Superior temporal gyrus (tissue), 1 donor: Measurements from ENCODE around the gene KRT36.

Experiments
- DNase-seq: peaks from one replicate; pipeline ENCODE4 v3.0.0-alpha.2; 2016; ENCODE audit errors: extremely low spot score

The KRT36 gene

DNA sequence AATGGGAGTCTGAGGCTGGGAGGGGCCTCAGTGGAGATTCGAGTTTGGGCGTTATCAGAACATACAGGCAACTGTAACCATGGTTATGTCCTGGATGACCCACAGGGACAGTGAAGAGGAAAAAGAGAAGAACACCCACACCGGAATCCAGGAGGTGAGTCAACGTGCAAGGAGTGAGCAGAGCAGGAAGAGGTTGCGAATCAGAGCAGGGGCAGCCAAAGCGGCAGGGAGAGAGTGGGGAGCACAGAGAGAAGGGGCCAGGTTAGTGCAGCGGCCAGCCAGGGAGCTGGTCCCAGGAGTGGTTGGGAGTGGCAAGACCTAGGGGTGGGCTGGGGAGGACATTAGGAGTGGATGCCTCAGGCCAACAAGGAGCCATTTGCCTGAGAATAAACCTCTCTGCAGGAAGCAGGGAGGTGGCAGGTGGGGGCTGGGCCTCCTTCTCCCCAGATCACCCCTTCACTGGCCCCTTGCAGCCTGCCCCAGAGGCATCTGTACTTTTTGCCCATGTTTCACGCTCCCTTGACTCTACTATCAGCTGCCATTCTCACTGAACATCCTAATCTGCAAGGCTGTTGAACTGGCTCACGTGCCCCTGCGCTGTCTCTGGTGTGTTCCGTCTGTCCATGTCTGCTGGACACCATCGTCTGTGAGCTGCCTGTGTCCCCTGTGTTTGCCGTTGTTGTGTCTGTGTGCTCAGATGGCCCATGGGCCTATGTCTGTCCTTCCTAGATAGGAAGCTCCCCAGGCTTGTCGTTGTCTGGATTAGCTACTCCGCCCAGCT, 10.6 kb upstream of the KRT36 start:
- DNase-seq = no peak

GRCh38 chr17:41499714-41500113, 10.0 kb upstream of the KRT36 start:
- no peak for DNase-seq

GRCh38 chr17:41498276-41498675, 8.6 kb upstream of the KRT36 start:
- no peak for DNase-seq

- DNase-seq = no peak
These were observed 7.2 kb upstream of the KRT36 start for GRCh38 chr17:41496803-41497484.

GRCh38 chr17:41494524-41494923, 4.8 kb upstream of the KRT36 start:
- no peak for DNase-seq

- no peak for DNase-seq
These were observed 3.1 kb upstream of the KRT36 start for GRCh38 chr17:41492771-41493170.

- no peak for DNase-seq
These were observed 2.6 kb upstream of the KRT36 start for GRCh38 chr17:41492351-41492750.

GRCh38 chr17:41491476-41491875, 1.8 kb upstream of the KRT36 start:
- DNase-seq = no peak

DNA sequence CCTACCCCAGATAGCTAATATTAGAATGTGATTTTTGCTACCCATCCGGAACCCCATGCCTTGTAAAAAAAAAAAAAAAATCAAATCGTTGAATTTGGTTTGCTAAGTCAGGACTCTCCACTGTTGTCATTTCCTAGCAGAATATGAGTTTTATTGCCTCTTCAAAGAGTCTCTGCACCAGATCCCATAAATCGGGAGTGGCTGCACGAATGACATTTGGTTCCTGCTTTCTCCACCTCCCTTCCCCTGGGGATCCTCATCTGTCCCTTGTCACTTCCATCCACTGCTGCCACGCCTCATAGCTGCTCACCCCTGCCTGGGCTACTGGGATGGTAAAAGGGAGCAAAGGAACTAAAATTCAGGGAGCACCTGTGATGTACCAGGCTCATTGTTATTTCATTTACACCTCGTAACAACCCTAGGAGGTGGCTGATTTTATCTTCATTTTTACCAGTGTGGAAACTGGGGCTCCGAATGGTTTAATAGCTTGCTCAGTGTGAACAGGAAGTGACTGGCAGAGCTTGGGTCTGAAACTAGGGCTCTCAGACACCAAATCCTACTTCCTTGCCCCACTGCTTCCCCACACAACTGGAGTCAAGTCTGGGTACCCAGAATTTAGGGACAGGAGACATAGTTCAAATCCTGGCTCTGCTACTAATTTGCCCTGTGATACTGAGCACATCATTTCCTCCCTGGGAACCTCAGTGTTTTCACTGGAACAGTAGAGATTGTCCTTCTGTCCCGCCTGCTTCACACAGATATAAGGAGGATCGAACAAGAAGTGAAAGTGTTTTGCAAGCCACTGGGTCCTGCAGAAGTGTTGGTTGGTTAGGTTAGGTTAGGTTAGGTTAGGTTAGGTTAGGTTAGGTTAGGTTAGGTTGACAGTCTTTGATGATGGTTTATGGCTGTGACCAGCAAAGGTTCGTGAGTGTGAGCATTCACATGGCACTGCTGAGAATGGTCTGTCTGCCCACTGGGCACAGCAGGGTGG, 585 bp upstream of the KRT36 start:
- DNase-seq = no peak

GRCh38 chr17:41486809-41487530, 2.7 kb downstream of the KRT36 start:
- DNase-seq = no peak

DNA sequence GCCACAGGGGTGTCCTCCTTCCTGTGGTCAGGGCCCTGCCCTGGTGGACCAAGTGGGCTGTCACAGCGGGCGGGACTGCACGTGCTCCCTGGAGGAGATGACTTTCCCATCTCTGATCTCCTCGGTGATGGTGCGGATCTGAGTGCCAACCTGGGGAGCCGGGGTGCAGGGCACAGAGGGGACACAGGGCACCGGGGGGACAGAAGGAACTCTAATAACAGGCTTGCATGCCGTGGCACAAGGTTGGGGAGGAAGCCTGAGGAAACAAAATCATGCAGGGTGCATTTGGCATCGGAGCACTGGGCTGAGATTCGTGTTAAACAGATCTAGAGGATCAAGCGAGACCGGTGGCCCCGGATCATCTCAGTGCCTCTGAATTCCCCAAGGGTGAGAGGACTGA, 3.4 kb downstream of the KRT36 start:
- no peak for DNase-seq

DNA sequence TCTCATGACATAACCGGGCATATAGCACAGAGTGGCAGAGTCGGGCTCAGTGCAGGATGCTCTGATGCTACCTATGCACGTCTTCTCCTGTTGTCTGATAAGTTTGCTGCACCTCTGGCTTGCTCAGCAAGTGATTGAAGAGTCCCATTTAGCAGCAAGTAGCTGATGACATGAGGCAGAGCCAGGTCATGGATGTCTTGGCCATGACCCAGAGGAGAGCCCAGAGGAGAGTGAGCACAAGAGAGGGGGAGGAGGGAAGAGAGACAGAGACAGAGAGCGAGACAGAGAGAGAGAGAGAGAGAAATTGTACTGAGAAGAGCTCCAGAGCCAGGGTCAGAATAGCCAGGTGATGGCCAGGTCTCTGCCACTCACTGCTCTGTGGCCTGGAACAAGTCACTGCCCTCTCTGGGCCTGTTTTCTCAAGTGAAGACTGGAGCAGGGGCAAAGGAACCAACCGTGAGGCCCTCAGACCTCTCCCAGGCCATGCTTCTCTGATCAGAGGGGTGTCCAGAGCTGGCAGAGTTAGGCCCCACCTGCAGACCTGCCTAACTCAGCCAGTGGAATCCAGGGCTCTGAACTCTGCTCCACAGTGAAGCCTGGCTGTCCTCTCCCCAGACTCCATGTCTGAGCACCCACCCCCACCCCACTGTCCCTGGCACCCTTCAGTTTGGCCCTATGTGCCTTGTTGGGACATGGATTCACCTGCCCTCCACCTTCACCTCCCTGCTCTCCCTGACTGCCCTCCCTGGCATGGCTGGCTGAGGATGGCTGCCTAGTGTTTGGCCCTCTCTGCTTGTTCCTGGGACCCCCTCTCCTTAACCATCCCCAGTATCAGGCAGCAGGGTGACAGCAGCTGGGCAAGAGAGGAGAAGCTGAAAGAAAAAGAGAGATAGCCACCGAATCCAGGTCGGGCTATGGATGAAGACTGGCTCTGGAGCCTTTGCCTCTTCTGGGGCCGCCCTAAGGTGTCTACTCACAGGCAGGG, 4.5 kb downstream of the KRT36 start:
- no peak for DNase-seq

- DNase-seq = no peak
These were observed 5.5 kb downstream of the KRT36 start for GRCh38 chr17:41483991-41484826.

DNA sequence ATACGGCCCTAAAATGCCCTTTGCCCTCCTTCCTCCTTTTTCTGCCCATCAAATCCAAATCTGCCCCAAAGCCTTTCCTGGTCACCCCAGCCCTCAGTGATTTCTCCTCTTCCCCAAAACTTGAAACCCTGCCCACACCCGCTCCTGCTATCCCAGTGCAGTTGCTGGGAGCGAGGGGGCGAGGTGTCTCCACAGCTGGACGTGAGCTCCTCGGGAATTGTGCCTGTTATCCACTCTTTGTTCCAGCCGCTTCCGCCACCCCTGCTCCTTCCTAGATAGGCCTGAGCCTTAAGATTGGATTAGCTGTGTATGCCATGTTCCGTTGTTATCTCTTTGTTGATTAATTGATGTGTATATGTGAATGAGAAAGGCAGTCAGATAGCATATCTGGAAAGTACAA, 6.2 kb downstream of the KRT36 start:
- DNase-seq = no peak

- no peak for DNase-seq
These were observed 8.7 kb downstream of the KRT36 start, which contains the start of gene KRT35 for GRCh38 chr17:41481036-41481435. Gene KRT35, minus strand, starts transcription at chr17:41481151. Its CDS starts 54 bp downstream, at chr17:41481097.

DNA sequence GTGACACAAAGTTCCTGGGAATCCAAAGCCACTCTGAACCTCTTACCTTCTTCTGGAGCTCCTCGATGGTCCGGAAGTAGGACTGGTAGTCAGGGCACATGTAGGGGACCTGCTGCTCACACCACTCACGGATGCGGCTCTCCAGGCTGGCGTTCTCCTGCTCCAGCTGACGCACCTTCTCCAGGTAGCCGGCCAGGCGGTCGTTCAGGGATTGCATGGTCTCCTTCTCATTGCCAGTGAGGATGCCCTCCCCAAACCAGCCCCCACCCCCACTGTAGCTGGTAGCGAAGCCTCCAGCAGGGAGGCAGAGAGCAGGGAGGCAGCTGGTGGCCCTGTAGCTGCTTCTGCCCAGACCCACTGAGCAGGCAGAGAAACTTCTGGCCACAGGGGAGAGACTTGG, 9.1 kb downstream of the KRT36 start:
- no peak for DNase-seq

DNA sequence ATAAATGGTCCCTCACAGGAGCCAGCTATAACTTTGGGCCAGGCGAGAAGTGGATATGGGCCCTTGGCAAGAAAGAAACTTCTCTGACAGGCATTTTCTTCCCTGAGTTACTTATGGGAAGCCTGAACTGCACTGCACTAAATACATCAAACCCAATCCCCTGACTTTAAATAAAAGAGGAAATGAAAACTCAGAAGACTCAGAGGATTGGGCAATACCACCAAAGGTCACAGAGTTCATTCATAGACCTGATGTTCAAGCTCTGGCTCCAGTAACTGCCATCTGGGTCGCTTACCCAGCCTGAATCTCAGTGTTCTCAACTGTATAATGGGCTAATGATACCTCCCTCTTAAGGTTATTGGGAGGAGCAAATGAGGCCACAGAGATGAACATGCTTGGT, 9.6 kb downstream of the KRT36 start:
- DNase-seq = no peak

DNA sequence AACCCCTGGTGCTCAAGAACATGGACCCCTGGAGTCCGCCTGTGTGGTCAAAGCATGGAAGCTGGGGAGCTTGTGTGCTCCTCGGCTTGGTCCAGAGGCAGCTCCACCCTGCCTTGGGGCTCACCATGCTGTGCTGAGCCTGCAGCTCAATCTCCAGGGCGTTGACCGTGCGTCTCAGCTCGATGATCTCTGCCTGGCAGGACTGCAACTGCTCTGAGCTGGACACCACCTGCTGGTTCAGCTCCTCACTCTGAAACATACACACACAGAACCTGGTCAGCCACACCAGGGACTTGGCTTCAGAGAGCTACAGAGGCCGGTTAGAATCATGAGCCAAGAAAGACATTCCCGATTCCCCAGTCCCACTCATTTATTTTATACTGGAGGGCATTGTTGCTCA, 11.5 kb downstream of the KRT36 start:
- DNase-seq = no peak
